Measurements from ENCODE around the gene CSK. TPM values are rescaled to one million over a fixed set of nuclear protein-coding genes. Genes with fewer than 3 reads are reported as not detected.

The CSK gene
- total RNA-seq, 1 donor from 2014 or later: 557 TPM

DNA sequence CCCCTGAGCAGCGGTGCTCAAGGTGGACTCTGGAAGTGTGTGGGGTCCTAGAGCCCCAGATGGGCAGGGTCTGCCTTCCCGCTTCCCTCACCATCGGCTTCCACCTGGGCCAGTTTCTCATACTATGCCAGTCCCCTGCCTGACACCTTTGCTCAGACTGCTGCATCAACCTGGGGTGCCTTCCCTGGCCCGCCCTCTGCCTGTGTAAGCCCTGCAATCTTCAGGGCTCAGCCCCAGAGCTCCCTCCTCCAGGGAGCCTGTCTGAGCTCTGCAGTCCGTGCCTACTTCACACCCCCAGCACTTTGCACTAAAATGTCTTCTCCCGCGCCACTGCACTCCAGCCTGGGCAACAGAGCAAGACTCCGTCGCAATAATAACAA is 13.1 kb downstream of the CSK start:
- peak overlapping the region; percentile 88 for H3K27ac Mint-ChIP-seq
- peak overlapping the region; percentile 64 for H3K4me3 Mint-ChIP-seq
- H3K4me1 Mint-ChIP-seq: peaks cover 96% of the 10 kb centered on the region
- TF ChIP-seq, protein P1, sequence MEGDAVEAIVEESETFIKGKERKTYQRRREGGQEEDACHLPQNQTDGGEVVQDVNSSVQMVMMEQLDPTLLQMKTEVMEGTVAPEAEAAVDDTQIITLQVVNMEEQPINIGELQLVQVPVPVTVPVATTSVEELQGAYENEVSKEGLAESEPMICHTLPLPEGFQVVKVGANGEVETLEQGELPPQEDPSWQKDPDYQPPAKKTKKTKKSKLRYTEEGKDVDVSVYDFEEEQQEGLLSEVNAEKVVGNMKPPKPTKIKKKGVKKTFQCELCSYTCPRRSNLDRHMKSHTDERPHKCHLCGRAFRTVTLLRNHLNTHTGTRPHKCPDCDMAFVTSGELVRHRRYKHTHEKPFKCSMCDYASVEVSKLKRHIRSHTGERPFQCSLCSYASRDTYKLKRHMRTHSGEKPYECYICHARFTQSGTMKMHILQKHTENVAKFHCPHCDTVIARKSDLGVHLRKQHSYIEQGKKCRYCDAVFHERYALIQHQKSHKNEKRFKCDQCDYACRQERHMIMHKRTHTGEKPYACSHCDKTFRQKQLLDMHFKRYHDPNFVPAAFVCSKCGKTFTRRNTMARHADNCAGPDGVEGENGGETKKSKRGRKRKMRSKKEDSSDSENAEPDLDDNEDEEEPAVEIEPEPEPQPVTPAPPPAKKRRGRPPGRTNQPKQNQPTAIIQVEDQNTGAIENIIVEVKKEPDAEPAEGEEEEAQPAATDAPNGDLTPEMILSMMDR (IDR thresholded peaks at IDR 0.05): no peak
- DNase-seq (no peak), ATAC-seq (ENCODE audit: low read depth) (no peak)
- ChIA-PET CTCF (interaction anchor here (26.2 kb wide), 1 partner anchor 18 kb away, joined by 1146 read pairs; the partner anchor contains the start of gene CSK), POLR2A (interaction anchor here (0.7 to 32.5 kb wide), 5 partner anchors 12 to 413 kb away, joined by 3 to 2569 read pairs (median 4); partner anchors contain the start of genes CSK and ULK3)
- H3K27me3 Mint-ChIP-seq: no peaks in the 10 kb centered on the region
- peaks cover 72% of the 10 kb centered on the region for H3K36me3 Mint-ChIP-seq (ENCODE audit: low read depth)
- intact Hi-C loops (cut with micrococcal nuclease): no loop called here
- H3K9me3 Mint-ChIP-seq: no peaks in the 10 kb centered on the region

DNA sequence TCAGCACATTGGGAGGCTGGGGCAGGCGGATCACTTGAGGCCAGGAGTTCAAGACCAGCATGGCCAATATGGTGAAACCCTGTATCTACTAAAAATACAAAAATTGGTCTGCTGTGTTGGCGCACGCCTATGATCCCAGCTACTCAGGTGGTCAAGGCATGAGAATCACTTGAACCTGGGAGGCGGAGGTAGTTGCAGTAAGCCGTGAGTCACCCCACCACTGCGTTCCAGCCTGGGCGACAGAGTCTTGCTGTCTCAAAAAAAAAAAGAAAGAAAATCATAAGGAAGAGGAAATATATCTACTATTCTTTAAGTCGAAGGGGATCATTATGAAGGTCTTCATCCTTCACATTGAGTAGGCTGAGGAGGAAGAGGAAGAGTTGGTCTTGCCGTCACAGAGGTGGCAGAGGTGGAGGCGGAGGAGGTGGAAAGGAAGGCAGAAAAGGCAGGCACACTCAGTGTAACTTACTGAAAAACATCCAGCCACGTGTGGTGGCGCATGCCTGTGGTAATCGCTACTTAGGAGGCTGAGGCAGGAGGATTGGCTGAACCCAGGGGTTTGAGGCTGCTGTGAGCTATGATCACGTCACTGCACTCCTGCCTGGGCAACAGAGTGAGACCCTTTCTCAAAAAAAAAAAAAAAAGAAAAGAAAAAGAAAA is 14.2 kb downstream of the CSK start:
- H3K9me3 Mint-ChIP-seq: no peaks in the 10 kb centered on the region
- no peaks in the 10 kb centered on the region for H3K27me3 Mint-ChIP-seq
- peak overlapping the region; percentile 88 for H3K27ac Mint-ChIP-seq
- intact Hi-C loops (cut with micrococcal nuclease): no loop called here
- ATAC-seq (ENCODE audit: low read depth): no peak
- ChIA-PET POLR2A (interaction anchor here (1.2 to 32.5 kb wide), 3 partner anchors 11 to 16 kb away, joined by 4 to 2569 read pairs (median 6); partner anchors contain the start of gene CSK), CTCF (interaction anchor here (6.3 to 26.2 kb wide), 2 partner anchors 7 to 20 kb away, joined by 134 to 1146 read pairs; partner anchors contain the start of gene CSK)
- TF ChIP-seq, protein P1 (IDR thresholded peaks at IDR 0.05): no peak
- DNase-seq: no peak
- H3K4me3 Mint-ChIP-seq: peak overlapping the region; percentile 39
- H3K36me3 Mint-ChIP-seq (ENCODE audit: low read depth): peaks cover 79% of the 10 kb centered on the region
- peaks cover 96% of the 10 kb centered on the region for H3K4me1 Mint-ChIP-seq

DNA sequence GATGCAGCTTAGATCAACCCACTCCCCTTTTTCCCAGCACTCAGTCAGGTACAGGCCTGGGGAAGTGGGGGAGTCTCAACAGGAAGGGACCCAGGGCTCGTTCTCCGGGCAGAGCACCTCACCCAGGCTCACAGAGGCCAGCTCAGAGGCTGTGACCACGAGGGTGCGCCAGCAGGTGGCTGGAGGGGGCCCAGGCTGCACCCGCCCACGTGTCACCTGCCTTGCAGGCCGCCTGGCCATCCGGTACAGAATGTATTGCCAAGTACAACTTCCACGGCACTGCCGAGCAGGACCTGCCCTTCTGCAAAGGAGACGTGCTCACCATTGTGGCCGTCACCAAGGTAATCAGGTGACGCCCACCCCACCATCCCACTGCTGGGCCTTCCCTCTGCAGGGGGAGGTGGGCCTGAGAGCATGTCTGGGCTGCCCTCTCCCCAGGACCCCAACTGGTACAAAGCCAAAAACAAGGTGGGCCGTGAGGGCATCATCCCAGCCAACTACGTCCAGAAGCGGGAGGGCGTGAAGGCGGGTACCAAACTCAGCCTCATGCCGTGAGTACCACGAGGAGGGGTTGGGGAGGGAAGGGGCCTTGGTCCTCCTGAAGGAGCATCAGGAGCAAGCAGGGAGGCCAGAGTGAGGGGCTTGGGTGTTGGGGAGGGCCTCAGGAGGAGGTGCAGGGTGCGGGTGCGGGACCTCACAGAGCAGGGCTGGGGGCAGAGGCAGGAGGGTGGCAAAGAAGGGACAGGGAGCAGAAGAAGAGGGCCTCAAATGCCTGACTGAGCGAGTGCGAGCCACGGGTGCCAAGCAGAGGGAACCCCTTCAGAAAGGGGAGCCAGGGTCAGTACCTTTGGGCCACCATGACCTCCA is 16.7 kb downstream of the CSK start:
- ATAC-seq (ENCODE audit: low read depth): no peak
- intact Hi-C loops (cut with micrococcal nuclease): no loop called here
- Mint-ChIP-seq H3K4me3 (peak overlapping the region; percentile 56), H3K27ac (peak overlapping the region; percentile 89), H3K9me3 (no peaks in the 10 kb centered on the region), H3K27me3 (no peaks in the 10 kb centered on the region), H3K4me1 (peaks cover 72% of the 10 kb centered on the region), H3K36me3 (ENCODE audit: low read depth) (peaks cover 79% of the 10 kb centered on the region)
- TF ChIP-seq, protein P1 (IDR thresholded peaks at IDR 0.05): no peak
- no peak for DNase-seq
- ChIA-PET POLR2A (interaction anchor here (1.0 to 32.5 kb wide), 6 partner anchors 9 to 414 kb away, joined by 3 to 2569 read pairs (median 4); partner anchors contain the start of genes COX5A, CSK and ULK3), CTCF (interaction anchor here (0.8 to 26.2 kb wide), 10 partner anchors 10 to 372 kb away, joined by 3 to 1146 read pairs (median 6); partner anchors contain the start of gene CSK)

- POLR2A ChIA-PET: interaction anchor here (0.9 to 32.5 kb wide), 11 partner anchors 8 to 415 kb away, joined by 3 to 2569 read pairs (median 4); partner anchors contain the start of genes ARID3B, COX5A, CSK and CYP1A1
- CTCF ChIA-PET: interaction anchor here (0.8 to 26.2 kb wide), 11 partner anchors 11 to 373 kb away, joined by 3 to 1146 read pairs (median 8); partner anchors contain the start of gene CSK
- DNase-seq (no peak), ATAC-seq (ENCODE audit: low read depth) (peak; percentile 15)
- intact Hi-C loops (cut with micrococcal nuclease): no loop called here
- Mint-ChIP-seq H3K36me3 (ENCODE audit: low read depth) (peaks cover 86% of the 10 kb centered on the region), H3K4me1 (peaks cover 68% of the 10 kb centered on the region), H3K27me3 (no peaks in the 10 kb centered on the region), H3K9me3 (no peaks in the 10 kb centered on the region), H3K27ac (peak overlapping the region; percentile 89), H3K4me3 (peak overlapping the region; percentile 41)
- TF ChIP-seq, protein P1 (IDR thresholded peaks at IDR 0.05): no peak
These were observed 17.5 kb downstream of the CSK start for GRCh38 chr15:74799255-74799855.
